Measurements from ENCODE around the gene ZNF735. TPM values are rescaled to one million over a fixed set of nuclear protein-coding genes. Genes with fewer than 3 reads are reported as not detected.
A peak's percentile ranks its signal among the peaks of the same experiment; 100 is the strongest.
"Not testable (repeated sequence)": the region's sequence is repeated elsewhere in the genome, so short reads cannot be mapped to it uniquely, and the experiment has no call there.

ZNF735 gene
- total RNA-seq, 2 donors from 2014 or later, result not detected

GRCh38 chr7:64223366-64223765, 16.4 kb downstream of the ZNF735 start:
- peaks cover 79% of the 10 kb centered on the region for H3K9me3 ChIP-seq (ENCODE audit: control insufficient read depth, low read length)
- H3K27ac ChIP-seq (ENCODE audit: low read depth, low read length), result no peak overlapping the region
- WGBS, 2 experiments (ENCODE audit: insufficient coverage in 1 of 2, insufficient read length in 1 of 2), result 51 to 77% methylated on average over 2 of the region's 2 CpGs
- no peaks in the 10 kb centered on the region for H3K36me3 ChIP-seq (ENCODE audit: control insufficient read depth, insufficient read depth, low read length)
- peak overlapping the region; percentile 17 for H3K4me3 ChIP-seq (ENCODE audit: low read length)
- H3K9ac ChIP-seq (ENCODE audit: extremely low read depth, low read length, poor library complexity, severe bottlenecking), result no peak overlapping the region
- no peaks in the 10 kb centered on the region for H3K4me1 ChIP-seq (ENCODE audit: control insufficient read depth, insufficient read depth, low read length)
- H3K9me3 Mint-ChIP-seq, result peaks cover 91% of the 10 kb centered on the region
- H3K36me3 Mint-ChIP-seq (ENCODE audit: low read depth), result no peaks in the 10 kb centered on the region
- H3K27ac Mint-ChIP-seq, result no peak overlapping the region
- no peak overlapping the region for H3K4me3 Mint-ChIP-seq
- no peaks in the 10 kb centered on the region for H3K27me3 ChIP-seq (ENCODE audit: control insufficient read depth, insufficient read depth, low read length, poor library complexity, severe bottlenecking)
- H3K27me3 Mint-ChIP-seq (ENCODE audit: insufficient read depth), result no peaks in the 10 kb centered on the region
- TF ChIP-seq, protein P1, sequence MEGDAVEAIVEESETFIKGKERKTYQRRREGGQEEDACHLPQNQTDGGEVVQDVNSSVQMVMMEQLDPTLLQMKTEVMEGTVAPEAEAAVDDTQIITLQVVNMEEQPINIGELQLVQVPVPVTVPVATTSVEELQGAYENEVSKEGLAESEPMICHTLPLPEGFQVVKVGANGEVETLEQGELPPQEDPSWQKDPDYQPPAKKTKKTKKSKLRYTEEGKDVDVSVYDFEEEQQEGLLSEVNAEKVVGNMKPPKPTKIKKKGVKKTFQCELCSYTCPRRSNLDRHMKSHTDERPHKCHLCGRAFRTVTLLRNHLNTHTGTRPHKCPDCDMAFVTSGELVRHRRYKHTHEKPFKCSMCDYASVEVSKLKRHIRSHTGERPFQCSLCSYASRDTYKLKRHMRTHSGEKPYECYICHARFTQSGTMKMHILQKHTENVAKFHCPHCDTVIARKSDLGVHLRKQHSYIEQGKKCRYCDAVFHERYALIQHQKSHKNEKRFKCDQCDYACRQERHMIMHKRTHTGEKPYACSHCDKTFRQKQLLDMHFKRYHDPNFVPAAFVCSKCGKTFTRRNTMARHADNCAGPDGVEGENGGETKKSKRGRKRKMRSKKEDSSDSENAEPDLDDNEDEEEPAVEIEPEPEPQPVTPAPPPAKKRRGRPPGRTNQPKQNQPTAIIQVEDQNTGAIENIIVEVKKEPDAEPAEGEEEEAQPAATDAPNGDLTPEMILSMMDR (conservative IDR thresholded peaks at IDR 0.05), result no peak
- H3K4me1 Mint-ChIP-seq, result no peaks in the 10 kb centered on the region
- DNase-seq, result no peak

DNA sequence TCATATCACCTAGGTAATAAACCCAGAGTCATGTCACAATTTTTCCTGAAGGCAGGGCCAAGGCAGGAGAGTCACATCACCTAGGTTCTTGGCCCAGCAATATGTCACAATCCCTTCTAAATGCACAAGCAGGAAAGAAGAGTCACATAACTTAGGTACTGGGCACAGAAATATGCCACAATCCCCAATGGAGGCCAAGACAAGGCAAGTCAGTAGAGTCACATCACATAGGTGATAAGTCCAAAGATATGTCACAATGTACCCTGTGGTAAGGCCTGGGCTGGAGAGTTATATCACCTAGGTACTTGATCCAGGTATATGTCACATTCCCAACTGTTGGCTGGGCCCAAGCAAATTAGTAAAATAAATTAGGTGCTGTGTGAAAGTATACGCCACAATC, 21.2 kb downstream of the ZNF735 start, which contains the start of gene ZNF679:
Gene ZNF679, plus strand, starts transcription at position 301 of the 400 bp plus-strand sequence. CDS start 20,644 bp downstream, outside the sequence.
- peaks cover 94% of the 10 kb centered on the region for H3K9me3 Mint-ChIP-seq
- not testable (repeated sequence) for H3K4me1 Mint-ChIP-seq; H3K27me3 Mint-ChIP-seq (ENCODE audit: insufficient read depth); H3K36me3 ChIP-seq (ENCODE audit: control insufficient read depth, insufficient read depth, low read length); H3K36me3 Mint-ChIP-seq (ENCODE audit: low read depth); DNase-seq; H3K4me1 ChIP-seq (ENCODE audit: control insufficient read depth, insufficient read depth, low read length); H3K27ac Mint-ChIP-seq; H3K27ac ChIP-seq (ENCODE audit: low read depth, low read length); H3K4me3 ChIP-seq (ENCODE audit: low read length); H3K27me3 ChIP-seq (ENCODE audit: control insufficient read depth, insufficient read depth, low read length, poor library complexity, severe bottlenecking); H3K4me3 Mint-ChIP-seq; H3K9ac ChIP-seq (ENCODE audit: extremely low read depth, low read length, poor library complexity, severe bottlenecking)
- WGBS, 2 experiments (ENCODE audit: insufficient coverage in 1 of 2, insufficient read length in 1 of 2), result 96 to 100% methylated on average over 1 of the region's 1 CpG
- peaks cover 85% of the 10 kb centered on the region for H3K9me3 ChIP-seq (ENCODE audit: control insufficient read depth, low read length)

- Histone ChIP-seq H3K27me3 (ENCODE audit: control insufficient read depth, insufficient read depth, low read length, poor library complexity, severe bottlenecking) (no peaks in the 10 kb centered on the region), H3K4me3 (ENCODE audit: low read length) (no peak overlapping the region), H3K9me3 (ENCODE audit: control insufficient read depth, low read length) (peaks cover 76% of the 10 kb centered on the region), H3K9ac (ENCODE audit: extremely low read depth, low read length, poor library complexity, severe bottlenecking) (no peak overlapping the region), H3K4me1 (ENCODE audit: control insufficient read depth, insufficient read depth, low read length) (no peaks in the 10 kb centered on the region), H3K36me3 (ENCODE audit: control insufficient read depth, insufficient read depth, low read length) (no peaks in the 10 kb centered on the region), H3K27ac (ENCODE audit: low read depth, low read length) (no peak overlapping the region)
- no peaks in the 10 kb centered on the region for H3K27me3 Mint-ChIP-seq (ENCODE audit: insufficient read depth)
- H3K9me3 Mint-ChIP-seq, result peaks cover 74% of the 10 kb centered on the region
- no peak overlapping the region for H3K27ac Mint-ChIP-seq
- DNase-seq, result no peak
- no peaks in the 10 kb centered on the region for H3K4me1 Mint-ChIP-seq
- 74% methylated on average over 1 of the region's 1 CpG; no CpG with 5 or more reads in 1 of the 2 experiments for WGBS, 2 experiments (ENCODE audit: insufficient coverage in 1 of 2, insufficient read length in 1 of 2)
- TF ChIP-seq, protein P1 (conservative IDR thresholded peaks at IDR 0.05), result no peak
- no peaks in the 10 kb centered on the region for H3K36me3 Mint-ChIP-seq (ENCODE audit: low read depth)
- H3K4me3 Mint-ChIP-seq, result no peak overlapping the region
Measured at GRCh38 chr7:64266341-64266919, 59.4 kb downstream of the ZNF735 start.

Other genes starting within 250 kb of the ZNF735 start
- gene ZNF722, start 208.4 kb upstream of the ZNF735 start, total RNA-seq, result not detected
- not detected for gene ZNF727, start 161.8 kb upstream of the ZNF735 start, total RNA-seq
- not detected for gene ZNF679, start 21.3 kb downstream of the ZNF735 start, total RNA-seq
- gene ZNF736, start 106.8 kb downstream of the ZNF735 start, total RNA-seq, result not detected

All from endodermal cell (in vitro differentiated cells).